Measurements from ENCODE around the gene VAV2.

The VAV2 gene

GRCh38 chr9:133855802-133856521, 136.2 kb downstream of the VAV2 start:
- DNase-seq (ENCODE audit: low spot score), result peak; percentile 77
- no peak for TF ChIP-seq CTCF (conservative IDR thresholded peaks at IDR 0.05; ENCODE audit: low read depth)
- CTCF ChIA-PET, result interaction anchor here (0.6 to 0.7 kb wide), 4 partner anchors 24 to 558 kb away, joined by 3 to 4 read pairs (median 4); no protein-coding TSS in a partner anchor
- H3K27ac ChIP-seq, result peak overlapping the region; percentile 80
- POLR2A ChIA-PET (ENCODE audit: low non-redundant PET), result no interaction called here

- peak overlapping the region; percentile 80 for H3K27ac ChIP-seq
- POLR2A ChIA-PET (ENCODE audit: low non-redundant PET), result no interaction called here
- TF ChIP-seq CTCF (conservative IDR thresholded peaks at IDR 0.05; ENCODE audit: low read depth), result no peak
- no peak for DNase-seq (ENCODE audit: low spot score)
- CTCF ChIA-PET, result interaction anchor here (0.6 to 0.7 kb wide), 3 partner anchors 25 to 558 kb away, joined by 3 to 4 read pairs (median 3); no protein-coding TSS in a partner anchor
Observed at GRCh38 chr9:133855371-133855770, 136.8 kb downstream of the VAV2 start.

GRCh38 chr9:133854765-133855164, 137.4 kb downstream of the VAV2 start:
- DNase-seq (ENCODE audit: low spot score), result no peak
- ChIA-PET POLR2A (ENCODE audit: low non-redundant PET) (no interaction called here), CTCF (no interaction called here)
- no peak for TF ChIP-seq CTCF (conservative IDR thresholded peaks at IDR 0.05; ENCODE audit: low read depth)
- H3K27ac ChIP-seq, result peak overlapping the region; percentile 80

GRCh38 chr9:133854048-133854447, 138.1 kb downstream of the VAV2 start:
- ChIA-PET POLR2A (ENCODE audit: low non-redundant PET) (no interaction called here), CTCF (no interaction called here)
- no peak for DNase-seq (ENCODE audit: low spot score)
- H3K27ac ChIP-seq, result peak overlapping the region; percentile 80
- no peak for TF ChIP-seq CTCF (conservative IDR thresholded peaks at IDR 0.05; ENCODE audit: low read depth)

GRCh38 chr9:133853331-133853730, 138.8 kb downstream of the VAV2 start:
- CTCF ChIA-PET, result no interaction called here
- H3K27ac ChIP-seq, result peak overlapping the region; percentile 80
- TF ChIP-seq CTCF (conservative IDR thresholded peaks at IDR 0.05; ENCODE audit: low read depth), result no peak
- no peak for DNase-seq (ENCODE audit: low spot score)
- POLR2A ChIA-PET (ENCODE audit: low non-redundant PET), result no interaction called here

- ChIA-PET CTCF (interaction anchor here (0.6 kb wide), 1 partner anchor 10 kb away, joined by 3 read pairs; no protein-coding TSS in a partner anchor), POLR2A (ENCODE audit: low non-redundant PET) (no interaction called here)
- no peak for TF ChIP-seq CTCF (conservative IDR thresholded peaks at IDR 0.05; ENCODE audit: low read depth)
- peak overlapping the region; percentile 80 for H3K27ac ChIP-seq
- no peak for DNase-seq (ENCODE audit: low spot score)
Observed at GRCh38 chr9:133852431-133852830, 139.7 kb downstream of the VAV2 start.

Data from RWPE1 (cell line).